NCI-H1092 treated with DMSO at 0.1 percent for 48 hours (cell line): ENCODE results near the gene ITGA5.

Experiments used
- DNase-seq: peaks from one replicate; lab custom pipeline; 2025; lab: John Stamatoyannopoulos, UW

Gene ITGA5

DNA sequence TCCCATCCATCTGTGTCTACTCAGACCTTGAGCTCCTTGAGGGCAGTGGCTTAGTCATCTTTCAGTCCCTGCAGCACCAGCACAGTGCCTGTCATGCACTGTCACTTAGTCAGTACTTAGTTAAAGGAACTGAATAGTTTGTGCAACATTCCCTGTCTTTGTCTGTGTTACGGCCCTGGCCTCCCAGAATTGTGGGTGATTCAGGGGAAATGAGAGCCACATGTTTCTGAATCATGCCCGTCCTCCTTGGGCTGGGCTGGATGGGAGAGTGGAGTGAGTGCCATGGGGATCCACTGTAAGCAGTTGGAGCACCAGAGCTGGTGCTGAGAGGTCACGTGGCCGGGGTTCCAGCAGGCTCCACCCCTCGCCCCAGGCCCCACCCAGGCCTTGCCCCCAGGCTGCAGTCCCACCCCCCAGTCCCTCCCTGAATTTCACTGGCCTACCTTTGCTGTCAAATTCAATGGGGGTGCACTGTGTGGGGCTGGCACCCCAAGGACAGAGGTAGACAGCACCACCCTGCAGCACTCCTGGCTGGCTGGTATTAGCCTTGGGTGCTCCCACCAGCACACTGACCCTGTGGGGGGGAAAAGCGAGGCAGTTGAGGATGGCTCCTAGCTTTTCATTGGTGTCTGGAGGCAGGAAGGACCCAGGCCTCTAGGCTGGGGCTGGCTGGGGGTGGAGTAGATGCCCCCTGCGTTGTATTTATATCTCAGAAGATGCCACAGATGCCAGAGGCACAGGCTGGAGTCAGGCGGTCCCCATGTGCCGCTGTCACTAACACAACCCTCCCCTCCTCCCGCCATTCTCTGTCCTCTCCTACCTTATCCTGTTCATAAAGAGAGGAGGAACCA is 7.5 kb downstream of the ITGA5 start:
- no peak for DNase-seq

DNA sequence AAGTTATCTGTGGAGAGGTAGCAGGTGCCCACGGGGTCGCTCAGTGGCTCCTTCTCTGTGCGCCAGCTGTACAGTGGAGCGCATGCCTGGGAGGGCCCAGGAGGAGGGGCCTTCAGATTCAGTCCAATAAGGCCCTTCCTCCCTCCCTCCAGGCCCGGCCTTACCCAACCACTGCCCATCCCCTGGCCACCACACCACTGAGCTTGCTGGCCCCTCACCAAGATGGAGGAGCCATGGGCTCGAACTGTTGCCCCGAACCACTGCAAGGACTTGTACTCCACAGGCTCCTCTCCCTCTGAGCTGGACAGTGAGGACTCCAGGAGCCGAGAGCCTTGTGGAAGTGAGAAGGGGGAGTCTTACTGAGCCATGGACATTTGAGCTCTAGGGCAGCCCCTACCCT is 9.8 kb downstream of the ITGA5 start:
- DNase-seq, result no peak

GRCh38 chr12:54407183-54407905 is 11.7 kb downstream of the ITGA5 start:
- DNase-seq, result no peak

GRCh38 chr12:54405573-54405972 is 13.5 kb downstream of the ITGA5 start:
- DNase-seq, result no peak

- DNase-seq, result no peak
These were observed 14.0 kb downstream of the ITGA5 start for GRCh38 chr12:54405106-54405505.

DNA sequence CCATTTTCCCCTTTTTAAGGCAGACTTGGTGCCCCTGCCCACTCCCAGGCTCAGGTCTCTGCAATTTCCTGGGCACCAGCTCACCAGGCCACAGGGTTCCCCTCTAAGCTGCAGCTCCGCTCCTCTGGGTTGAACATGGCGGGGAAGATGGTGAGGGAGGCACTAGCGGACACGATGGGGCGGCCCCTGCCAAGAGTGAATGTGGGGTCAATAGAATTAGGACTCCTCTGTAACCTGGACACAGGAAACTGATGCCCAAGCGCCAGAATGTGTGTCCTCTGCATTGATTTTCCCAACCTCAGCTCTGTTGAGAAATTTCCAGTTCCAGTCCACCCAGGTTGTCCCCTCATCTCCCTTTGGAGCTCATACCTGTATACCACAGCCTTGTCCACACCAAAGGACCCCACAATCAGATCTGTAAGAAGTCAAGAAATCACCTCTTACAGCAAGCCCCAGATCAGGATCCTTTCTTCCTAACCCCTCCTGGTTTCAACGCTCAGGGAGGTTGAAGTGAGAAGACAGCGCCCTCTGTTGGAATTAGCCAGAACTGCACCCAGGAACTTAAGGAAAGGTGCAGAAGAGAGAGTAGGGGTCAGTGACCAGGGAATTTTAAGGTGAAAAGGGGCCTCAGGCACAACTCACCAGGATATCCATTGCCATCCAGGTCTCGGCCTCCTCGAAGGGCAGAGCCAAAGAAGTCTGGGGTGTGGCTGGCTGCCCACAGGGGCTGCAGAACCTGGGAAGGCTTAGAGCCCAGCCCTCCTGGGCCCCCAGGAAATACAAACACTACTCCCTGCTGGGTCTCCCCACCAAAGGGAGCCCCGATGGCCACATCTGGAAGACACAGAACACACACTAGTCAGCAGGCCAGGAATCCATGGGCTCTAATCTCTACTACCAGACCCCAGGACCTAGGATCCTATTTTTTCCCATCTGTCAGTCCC is 14.7 kb downstream of the ITGA5 start:
- DNase-seq, result peak; percentile 71

DNA sequence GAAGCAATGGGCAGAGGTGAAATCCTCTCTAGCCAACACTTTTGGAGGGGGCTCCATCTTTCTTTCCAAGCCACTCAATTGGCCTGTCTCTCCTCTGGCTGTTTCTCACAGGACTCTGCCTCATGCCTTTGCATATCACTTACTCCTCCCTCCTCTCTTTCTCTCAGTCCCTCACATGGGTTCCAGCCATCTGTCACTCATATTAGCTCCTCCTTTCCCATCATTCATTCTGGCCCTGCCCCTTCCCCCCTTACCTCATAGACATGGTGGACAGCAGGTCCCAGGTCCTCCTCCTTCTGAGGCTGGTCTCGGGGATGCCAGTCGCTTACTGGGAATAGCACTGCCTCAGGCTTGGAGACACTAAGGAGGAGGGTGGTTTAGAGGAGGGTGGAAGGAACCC is 17.9 kb downstream of the ITGA5 start:
- DNase-seq, result no peak

DNA sequence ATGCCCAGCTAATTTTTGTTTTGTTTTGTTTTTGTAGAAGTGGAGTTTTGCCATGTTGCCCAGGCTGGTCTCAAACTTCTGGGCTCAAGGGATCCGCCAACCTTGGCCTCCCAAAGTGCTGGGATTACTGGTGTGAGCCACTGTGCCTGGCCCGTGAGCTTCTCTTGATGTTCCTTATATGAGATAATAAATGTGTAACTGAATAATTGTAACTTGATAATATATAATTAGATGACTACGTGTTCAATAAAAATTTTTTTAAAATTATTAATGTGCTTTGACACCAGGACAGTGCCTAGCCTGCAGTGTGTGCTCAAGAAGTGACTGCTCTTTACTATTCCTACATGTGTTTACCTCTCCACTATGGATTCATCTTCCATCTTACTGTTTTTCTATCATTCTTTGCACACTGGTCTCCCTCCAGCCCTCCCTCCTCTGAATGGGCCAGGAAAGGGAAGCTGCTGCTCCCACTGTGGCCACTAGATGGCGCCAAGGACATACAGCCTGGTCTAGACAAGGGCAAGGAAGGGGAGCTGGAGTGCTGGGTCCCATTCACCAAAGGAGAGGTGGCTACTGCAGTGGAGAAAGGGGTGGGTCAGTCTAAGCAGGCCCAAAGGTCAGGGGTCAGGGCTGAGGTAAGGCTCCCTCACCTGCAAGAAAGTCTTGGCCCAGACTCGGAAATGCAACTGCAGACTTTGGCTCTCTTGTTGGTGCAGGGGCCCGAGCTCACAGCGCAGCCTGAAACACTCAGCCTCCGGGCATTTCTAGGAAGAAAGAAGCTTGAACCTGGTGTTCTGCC is 19.9 kb downstream of the ITGA5 start:
- peak; percentile 86 for DNase-seq

DNA sequence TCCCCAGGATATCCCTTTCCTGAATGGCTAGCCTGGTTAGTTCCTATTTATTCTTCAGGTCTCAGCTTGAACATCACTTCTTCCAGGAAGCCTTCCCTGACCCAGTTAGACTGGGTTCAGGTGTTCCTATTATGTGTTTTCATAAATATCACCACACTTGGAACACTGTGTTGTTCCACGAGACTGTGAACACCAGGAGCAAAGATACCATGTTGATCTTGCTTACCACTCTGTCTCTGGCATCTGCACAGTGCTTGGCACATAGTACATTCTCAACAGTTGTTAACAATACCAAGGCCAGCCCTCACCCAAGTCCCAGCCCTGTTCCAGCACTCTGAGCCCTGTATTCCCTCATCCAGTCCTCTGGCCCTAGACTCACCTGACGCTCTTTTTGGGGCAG is 20.8 kb downstream of the ITGA5 start:
- no peak for DNase-seq

GRCh38 chr12:54397157-54397556 is 21.9 kb downstream of the ITGA5 start:
- no peak for DNase-seq

GRCh38 chr12:54395545-54395944 is 23.5 kb downstream of the ITGA5 start:
- DNase-seq, result no peak

DNA sequence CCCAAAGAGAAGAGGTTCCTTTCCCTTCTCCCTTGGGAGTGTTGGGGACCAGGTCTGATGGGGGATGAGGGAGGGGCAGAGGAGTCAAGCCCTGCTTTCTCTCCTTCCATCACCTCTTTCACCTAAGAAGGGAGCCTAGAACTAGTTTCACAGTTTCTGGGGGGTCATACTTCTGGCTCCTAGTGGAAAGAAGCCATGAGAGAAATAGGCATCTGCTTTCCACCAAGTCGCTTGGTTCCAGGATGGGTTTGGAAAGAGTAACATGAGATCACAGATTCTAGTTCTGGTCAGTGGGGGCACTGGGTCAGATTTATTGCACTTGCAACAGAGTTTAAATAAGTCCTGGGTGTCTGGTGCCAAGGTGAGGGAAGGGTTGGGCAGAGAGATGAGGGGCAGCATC is 24.1 kb downstream of the ITGA5 start:
- DNase-seq, result no peak

DNA sequence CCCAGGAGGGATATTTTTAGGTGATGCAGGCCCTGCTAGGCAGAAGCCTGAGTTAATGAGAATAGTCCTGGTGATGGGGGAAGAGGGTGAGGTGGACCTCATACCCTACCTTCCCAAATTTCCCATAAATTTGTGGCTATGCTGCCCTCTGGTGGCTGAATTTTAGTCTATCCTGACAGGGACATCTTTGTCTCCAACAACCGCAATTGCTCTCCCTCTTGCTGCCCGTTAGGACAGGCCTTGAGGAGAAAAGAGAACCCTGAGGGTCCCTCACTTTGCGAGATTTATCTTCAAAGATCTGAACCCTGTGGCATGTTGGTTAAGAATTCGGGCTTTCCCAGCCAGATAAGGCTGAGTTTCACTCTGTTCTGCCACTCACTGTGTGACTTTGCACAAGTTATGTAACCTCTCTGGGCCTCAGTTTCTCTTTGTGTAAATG is 24.8 kb downstream of the ITGA5 start:
- peak; percentile 54 for DNase-seq

DNA sequence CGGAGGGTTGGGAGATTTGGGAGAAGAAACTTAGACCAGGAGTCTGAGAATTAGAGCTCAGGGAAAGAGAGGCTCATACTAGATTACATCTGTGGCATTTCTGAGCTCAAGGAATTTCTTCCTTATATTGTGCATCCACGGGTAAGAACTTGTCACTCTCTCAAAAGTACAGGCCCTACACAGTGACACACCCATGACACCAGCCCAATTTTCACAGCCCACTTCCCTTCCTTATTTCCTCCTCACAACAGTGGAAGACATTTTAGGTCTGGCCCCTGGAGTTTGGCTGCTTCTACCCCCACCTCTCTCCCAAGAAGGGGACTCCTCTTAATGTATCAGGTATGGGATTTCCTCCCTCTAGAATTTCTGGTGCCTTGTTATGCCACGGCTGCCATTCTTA is 25.3 kb downstream of the ITGA5 start:
- no peak for DNase-seq

GRCh38 chr12:54393207-54393609 is 25.9 kb downstream of the ITGA5 start:
- peak; percentile 42 for DNase-seq

DNA sequence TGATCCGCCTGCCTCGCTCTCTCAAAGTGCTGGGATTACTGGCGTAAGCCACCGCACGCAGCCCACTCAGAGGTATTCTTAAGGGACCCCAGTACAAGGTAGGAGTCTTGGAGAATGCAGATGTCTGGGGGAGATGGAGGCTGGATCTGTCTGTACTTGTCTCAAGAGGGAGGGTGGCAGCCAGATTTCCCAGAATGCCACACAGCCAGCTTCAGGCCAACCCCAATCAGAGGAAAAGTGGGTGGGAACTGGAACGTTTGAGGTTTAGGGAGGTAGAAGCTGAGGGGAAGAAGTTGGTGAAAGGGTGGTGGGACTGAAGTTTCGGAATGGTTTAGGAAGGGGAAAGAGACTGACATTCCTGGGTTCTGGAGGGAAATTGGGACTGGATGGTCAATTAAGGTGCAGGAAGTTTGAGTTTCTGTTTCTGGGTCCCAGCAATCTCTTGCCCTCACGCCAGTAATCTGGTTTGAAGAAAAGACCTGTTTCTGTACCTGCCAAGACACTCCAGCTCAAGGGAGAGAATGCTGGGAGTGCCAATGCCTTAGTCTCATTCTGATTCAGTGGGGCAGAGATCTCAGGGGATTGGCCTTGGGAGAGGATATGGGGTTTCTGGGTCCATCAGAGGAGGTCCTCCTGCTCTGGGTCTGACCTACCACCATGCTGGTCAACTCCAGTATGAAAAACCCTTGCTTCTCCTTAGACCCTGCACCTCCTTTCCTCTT is 26.4 kb downstream of the ITGA5 start:
- DNase-seq, result no peak

GRCh38 chr12:54390668-54391551 is 28.2 kb downstream of the ITGA5 start:
- DNase-seq, result peak; percentile 70

- DNase-seq, result no peak
These were observed 28.8 kb downstream of the ITGA5 start for GRCh38 chr12:54390176-54390667.

- no peak for DNase-seq
These were observed 29.4 kb downstream of the ITGA5 start for GRCh38 chr12:54389607-54390175.
